GM21367 (cell line): ENCODE results near the gene IQGAP2.
"Not testable (repeated sequence)": the region's sequence is repeated elsewhere in the genome, so short reads cannot be mapped to it uniquely, and the experiment has no call there.

Experiments used
- ATAC-seq: cut with Tn5 transposase; IDR thresholded peaks from one replicate; pipeline ENCODE4 v1.9.1; 2021; ENCODE audit not compliant: unreplicated experiment

Gene IQGAP2

GRCh38 chr5:76641514-76642120 is 238.5 kb downstream of the IQGAP2 start:
- ATAC-seq: no peak

GRCh38 chr5:76642390-76643040 is 239.4 kb downstream of the IQGAP2 start:
- ATAC-seq: no peak

- no peak for ATAC-seq
Observed at GRCh38 chr5:76643371-76643770, 240.3 kb downstream of the IQGAP2 start.

DNA sequence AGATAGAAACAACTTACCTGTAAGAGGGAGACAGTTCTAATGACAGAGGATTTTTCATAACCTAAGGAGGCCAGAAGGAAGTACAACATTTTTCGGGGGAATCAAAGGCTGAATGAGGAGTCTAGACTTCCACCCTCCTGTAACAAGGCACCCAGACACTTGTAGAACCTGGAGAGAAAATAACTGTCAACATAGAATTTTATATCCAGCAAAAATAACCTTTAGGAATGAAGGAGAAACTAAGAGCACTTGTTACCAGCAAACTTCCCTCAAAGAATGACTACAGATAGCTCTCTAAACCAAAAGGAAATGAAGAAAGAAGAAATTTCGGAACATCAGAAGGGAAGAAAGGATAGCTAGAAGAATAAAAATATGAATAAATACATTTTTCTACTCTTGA is 246.1 kb downstream of the IQGAP2 start:
- ATAC-seq: no peak

DNA sequence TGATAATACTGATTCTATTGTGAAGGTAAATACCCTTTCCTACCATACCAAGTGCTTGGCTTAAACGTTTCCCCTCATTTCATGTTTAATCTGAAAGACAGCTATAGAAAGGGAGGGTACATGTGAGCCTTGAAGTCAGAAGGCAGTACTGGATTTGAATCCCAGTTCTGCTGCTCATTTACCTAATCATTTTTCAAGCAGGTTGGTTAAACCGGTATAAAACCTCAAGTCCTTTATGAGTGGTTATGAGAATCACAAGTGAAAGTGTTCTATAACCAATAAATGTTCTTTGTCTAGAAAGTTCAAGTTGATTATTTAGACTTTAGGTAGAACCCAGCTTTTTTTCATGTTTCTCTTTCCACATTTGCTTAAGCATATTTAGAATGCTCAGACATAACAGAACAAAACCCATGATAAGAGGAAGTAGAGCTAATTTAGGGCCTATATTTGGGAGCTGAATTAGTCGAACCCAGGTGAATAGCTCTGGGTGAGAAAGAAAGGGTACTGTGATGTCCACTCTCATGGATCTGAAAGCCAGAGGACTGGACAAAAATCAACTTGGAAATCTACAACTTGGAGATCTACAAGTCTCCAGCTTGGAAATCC is 249.8 kb downstream of the IQGAP2 start:
- ATAC-seq: no peak

DNA sequence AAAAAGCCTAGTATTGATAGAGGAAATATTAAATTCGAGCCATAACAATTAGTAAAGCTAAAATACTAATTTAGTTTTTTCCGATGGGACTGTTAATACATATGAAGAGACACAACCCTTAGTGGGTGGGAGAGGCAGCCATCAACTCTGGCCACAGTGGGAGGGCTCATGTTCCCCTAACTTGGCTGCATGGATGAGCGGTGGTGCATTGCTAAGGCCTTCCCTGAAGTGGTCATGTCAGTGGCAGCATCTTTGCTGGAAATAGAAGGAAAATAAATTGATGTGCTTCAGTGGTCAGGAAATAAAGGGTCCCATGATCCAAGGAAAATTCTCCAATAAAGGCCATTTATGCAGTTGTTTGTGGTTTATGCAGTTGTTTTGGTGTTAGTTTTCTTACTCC is 254.0 kb downstream of the IQGAP2 start:
- ATAC-seq: no peak

- no peak for ATAC-seq
Observed at GRCh38 chr5:76657683-76658311, 254.7 kb downstream of the IQGAP2 start.

DNA sequence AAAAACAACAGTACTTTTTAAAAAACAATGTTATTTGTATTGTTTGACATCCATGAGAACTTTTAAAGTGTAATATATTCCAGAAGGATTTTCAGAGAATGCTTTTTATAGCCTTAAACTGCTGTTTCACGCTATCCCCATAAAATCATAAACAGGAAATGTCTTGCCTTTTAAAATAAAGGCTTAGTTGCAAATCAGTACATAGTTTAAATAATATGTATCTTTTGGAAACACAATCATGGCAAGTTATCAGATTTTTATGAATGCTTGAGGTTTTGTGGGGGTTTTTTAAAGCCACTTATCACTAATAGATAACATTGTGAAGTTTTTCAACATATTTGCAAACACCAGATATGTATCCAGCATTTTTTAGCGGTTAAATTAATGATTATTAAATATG is 257.3 kb downstream of the IQGAP2 start:
- no peak for ATAC-seq

- ATAC-seq: no peak
Observed at GRCh38 chr5:76662521-76662920, 259.4 kb downstream of the IQGAP2 start.

DNA sequence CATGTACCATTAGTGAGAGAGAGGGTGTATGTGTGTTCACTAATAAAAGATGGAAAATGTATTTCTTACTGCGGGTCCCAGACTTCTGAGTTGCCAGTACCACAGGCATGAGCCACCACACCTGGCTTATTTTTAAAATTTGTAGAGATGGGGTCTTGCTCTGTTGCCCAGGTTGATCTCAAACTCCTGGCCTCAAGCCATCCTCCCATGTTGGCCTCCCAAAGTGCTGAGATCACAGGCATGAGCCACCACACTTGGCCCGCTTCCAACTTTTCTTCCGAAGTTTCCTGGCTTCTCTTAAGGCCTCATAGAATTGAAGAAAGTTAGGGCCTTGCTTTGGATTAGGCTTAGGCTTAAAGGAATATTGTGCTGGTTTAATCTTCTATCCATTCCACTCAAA is 260.5 kb downstream of the IQGAP2 start:
- ATAC-seq: no peak

- ATAC-seq: no peak
Observed at GRCh38 chr5:76664079-76664478, 261.0 kb downstream of the IQGAP2 start.

DNA sequence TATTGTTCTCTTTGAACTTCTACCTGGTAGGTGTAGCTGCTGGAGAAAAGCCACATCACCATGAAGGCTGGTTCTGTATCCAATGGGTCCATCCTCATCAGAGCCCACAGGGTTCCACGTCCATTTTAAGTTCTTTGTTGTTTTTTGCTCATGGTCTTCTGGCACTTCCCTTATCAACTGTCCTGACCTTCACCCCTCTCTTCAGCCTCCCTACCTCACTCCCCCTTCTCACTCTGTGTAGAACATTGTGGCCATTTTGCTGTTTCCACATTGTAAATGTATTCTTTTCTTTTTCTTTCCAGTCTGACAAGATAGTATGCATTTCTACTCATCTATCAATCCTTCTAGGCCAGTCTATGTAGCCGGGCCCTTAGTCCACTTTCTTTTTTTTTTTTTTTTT is 264.4 kb downstream of the IQGAP2 start:
- no peak for ATAC-seq

GRCh38 chr5:76669245-76669644 is 266.2 kb downstream of the IQGAP2 start:
- ATAC-seq: no peak

DNA sequence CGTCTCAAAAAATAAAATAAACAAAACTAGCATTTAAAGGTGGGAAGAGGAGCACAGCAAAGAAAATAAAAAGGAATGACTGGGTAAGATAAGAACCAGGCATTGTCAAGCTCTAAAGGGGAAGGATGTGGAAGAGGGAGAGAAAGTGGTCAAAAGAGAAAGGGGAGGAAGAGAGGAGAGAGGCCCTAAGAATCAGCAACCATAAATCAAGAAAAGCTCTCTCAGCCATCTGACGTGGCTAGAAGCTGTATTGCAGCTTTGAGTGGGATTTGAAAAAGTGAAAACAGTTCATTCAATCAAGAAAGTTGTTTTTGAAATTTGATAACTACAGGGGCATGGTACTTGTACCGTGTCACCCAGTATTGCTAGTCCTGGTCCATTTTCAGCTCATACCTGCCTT is 267.4 kb downstream of the IQGAP2 start:
- no peak for ATAC-seq

- ATAC-seq: no peak
Observed at GRCh38 chr5:76672242-76672641, 269.2 kb downstream of the IQGAP2 start.

DNA sequence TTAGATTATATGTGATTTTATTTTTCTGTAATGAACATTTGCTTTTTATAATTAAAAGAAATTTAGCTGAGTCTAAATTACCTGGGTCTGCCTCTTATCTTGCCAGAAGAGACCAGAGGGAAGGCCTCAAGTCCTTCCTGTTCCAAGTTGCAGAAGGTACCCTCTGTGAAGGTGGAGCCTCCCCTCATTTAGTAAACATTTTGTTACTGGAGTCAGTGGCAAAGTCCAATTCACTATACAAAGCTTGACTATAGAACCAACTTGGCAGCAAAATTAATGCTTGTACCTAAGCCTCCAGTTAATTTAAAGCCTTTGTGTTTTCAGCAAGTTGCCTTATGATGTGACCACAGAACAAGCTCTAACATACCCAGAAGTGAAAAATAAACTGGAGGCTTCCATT is 270.0 kb downstream of the IQGAP2 start:
- ATAC-seq: no peak

DNA sequence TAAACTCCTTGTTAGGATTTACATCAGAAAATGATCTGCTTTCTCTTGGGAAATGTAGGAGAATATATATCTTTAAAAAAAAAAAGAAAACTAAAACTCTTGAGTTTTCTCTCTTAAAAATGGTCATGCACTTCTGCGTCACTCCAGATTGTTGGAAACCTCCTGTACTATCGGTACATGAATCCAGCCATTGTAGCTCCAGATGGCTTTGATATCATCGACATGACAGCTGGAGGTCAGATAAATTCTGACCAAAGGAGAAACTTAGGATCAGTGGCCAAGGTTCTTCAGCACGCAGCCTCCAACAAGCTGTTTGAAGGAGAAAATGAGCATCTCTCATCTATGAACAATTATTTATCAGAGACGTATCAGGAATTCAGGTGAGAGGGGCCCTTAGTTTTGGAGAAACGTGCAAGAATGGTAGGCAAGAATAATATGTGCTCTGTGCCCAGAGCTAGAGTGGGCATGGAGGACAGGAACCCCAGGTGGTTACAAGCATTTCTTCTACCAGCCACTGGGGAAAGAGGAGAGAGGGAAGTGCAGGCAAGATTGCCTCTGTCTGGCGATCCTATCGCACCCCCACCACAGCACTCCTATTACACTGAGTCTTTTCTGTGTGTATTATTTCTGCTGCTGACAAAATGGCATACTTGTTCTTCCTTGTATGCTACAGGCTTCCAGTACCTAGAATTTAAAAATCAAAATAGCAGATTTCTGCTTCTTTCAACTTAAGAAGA is 271.4 kb downstream of the IQGAP2 start:
- ATAC-seq: no peak

GRCh38 chr5:76675364-76675763 is 272.3 kb downstream of the IQGAP2 start:
- ATAC-seq: no peak

- ATAC-seq: no peak
Observed at GRCh38 chr5:76677849-76678472, 274.9 kb downstream of the IQGAP2 start.

DNA sequence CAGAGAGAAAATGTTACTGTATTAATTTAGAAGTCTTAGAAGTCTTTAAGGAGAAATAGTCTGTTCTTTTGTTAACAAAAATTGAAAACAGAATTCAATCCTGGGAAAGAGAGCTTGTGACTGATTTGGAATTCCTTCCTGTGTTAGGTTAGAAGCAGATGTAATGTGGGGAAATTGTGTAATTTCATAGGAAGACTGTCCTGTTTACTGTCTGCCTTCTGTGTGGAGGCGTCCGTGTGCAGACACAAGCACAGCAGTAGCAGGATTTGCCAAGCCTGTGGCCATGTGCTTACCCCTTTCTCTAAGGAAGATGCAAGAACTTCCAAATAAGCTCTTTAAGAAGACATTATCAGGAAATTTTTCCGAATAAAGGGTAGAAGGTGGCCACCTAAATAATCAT is 276.1 kb downstream of the IQGAP2 start:
- no peak for ATAC-seq

GRCh38 chr5:76680826-76681225 is 277.7 kb downstream of the IQGAP2 start:
- ATAC-seq: not testable (repeated sequence)
